KOPT-K1 (cell line): ENCODE results near the gene CDO1.
A peak's percentile ranks its signal among the peaks of the same experiment; 100 is the strongest.

Source experiments
- H3K27ac ChIP-seq: fragments of 200-600 bp; sonication (generic); 2 replicates; pipeline ENCODE4 v1.5.1; 2016; ENCODE audit warnings: antibody characterized with exemption, mild to moderate bottlenecking, low read depth, low read length; ENCODE audit not compliant: poor library complexity, severe bottlenecking
- H3K36me3 ChIP-seq: fragments of 200-600 bp; sonication (generic); 2 replicates; pipeline ENCODE4 v1.5.1; 2017; ENCODE audit warnings: antibody characterized with exemption, mild to moderate bottlenecking, low read length, moderate library complexity; ENCODE audit not compliant: insufficient read depth
- H3K9me3 ChIP-seq: fragments of 200-600 bp; sonication (generic); 2 replicates; pipeline ENCODE4 v1.5.1; 2017; ENCODE audit warnings: antibody characterized with exemption, low read length, mild to moderate bottlenecking; ENCODE audit not compliant: insufficient read depth, poor library complexity, severe bottlenecking

CDO1 gene

GRCh38 chr5:115816226-115817081 is at the start of gene CDO1:
Gene CDO1 (minus strand): TSS chr5:115816659. CDS start chr5:115816397, 262 bp downstream.
- Histone ChIP-seq H3K9me3 (peaks cover 18% of the 10 kb centered on the region), H3K27ac (no peak within 1 kb of the TSS), H3K36me3 (no peaks in the 10 kb centered on the region)

GRCh38 chr5:115859378-115859777 is 42.9 kb upstream of the CDO1 start:
- Histone ChIP-seq H3K36me3 (no peaks in the 10 kb centered on the region), H3K27ac (no peak overlapping the region), H3K9me3 (peaks cover 5% of the 10 kb centered on the region)

- Histone ChIP-seq H3K36me3 (no peaks in the 10 kb centered on the region), H3K9me3 (peaks cover 11% of the 10 kb centered on the region), H3K27ac (no peak overlapping the region)
Observed at GRCh38 chr5:115858396-115858795, 41.9 kb upstream of the CDO1 start.

DNA sequence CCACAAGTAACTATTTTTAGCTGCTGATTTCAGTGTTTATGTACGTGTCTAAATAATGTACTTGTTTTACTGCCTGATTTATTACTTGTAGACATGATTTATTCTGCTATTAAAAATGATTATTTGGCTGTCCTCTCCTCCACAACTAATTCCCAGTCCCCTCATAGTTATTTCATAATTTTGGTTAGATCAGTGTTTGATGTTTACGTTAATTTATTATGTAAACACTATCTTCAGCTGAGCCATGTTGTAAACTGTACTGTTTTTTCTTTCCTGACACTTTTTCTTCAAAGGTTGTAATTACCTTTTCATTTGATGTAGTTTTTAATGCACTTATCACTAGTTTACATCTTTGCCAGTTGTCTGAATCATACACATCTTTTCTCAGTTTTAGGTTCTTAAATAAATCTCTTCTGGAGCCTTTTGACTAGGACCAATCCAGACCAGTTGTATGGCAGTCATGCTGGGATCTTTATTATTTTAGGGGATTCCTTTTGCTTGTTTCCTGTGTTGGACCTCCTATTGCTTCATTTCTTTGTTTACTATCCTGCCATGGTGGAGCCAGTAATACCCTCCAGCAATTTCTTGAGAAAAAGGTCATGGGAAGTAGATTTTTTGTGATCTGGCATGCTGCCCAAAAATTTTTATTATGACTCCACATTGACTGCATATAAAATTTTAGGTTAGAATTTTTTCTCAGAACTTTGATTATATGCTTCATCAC is 41.3 kb upstream of the CDO1 start:
- peaks cover 14% of the 10 kb centered on the region for H3K9me3 ChIP-seq
- H3K27ac ChIP-seq, result no peak overlapping the region

GRCh38 chr5:115857057-115857479 is 40.6 kb upstream of the CDO1 start:
- no peak overlapping the region for H3K27ac ChIP-seq
- H3K9me3 ChIP-seq, result peaks cover 14% of the 10 kb centered on the region
- H3K36me3 ChIP-seq, result no peaks in the 10 kb centered on the region

More for the DNA sequence above, 41.3 kb upstream of the CDO1 start:
- no peaks in the 10 kb centered on the region for H3K36me3 ChIP-seq

- Histone ChIP-seq H3K36me3 (no peaks in the 10 kb centered on the region), H3K9me3 (peaks cover 14% of the 10 kb centered on the region), H3K27ac (no peak overlapping the region)
Observed at GRCh38 chr5:115855959-115856358, 39.5 kb upstream of the CDO1 start.

GRCh38 chr5:115854139-115854538 is 37.7 kb upstream of the CDO1 start:
- Histone ChIP-seq H3K9me3 (peaks cover 14% of the 10 kb centered on the region), H3K27ac (no peak overlapping the region), H3K36me3 (no peaks in the 10 kb centered on the region)

DNA sequence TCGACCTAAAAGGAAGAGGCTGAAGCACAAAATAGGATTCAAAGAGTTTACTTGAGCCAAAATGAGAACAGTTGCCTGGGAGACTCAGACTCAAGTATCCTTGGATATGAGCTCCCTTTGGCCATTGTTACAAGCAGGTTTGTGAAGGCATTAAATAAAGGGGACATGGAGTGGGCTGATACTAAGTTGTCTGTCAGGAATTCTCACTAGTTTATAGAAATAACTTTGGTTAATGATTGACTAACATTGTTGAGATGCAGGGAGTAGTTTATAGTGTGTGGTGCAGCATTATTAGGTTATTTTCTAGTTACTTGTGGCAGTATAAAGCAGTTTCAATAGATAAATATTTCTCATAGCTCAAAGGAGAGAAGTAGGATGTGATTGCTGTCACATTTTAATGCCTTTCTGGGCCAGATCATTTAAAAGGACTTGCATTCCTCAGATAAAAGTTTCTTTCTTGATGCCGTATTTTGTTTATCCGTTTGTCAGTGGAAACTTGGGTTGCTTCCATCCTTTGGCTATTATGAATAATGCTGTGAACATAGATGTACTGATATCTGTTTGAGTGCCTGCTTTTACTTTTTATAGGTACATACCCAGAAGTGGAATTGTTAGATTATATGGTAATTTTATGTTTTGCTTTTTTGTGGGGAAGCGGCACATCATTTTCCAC is 34.4 kb upstream of the CDO1 start:
- no peaks in the 10 kb centered on the region for H3K36me3 ChIP-seq
- no peak overlapping the region for H3K27ac ChIP-seq
- peaks cover 14% of the 10 kb centered on the region for H3K9me3 ChIP-seq

DNA sequence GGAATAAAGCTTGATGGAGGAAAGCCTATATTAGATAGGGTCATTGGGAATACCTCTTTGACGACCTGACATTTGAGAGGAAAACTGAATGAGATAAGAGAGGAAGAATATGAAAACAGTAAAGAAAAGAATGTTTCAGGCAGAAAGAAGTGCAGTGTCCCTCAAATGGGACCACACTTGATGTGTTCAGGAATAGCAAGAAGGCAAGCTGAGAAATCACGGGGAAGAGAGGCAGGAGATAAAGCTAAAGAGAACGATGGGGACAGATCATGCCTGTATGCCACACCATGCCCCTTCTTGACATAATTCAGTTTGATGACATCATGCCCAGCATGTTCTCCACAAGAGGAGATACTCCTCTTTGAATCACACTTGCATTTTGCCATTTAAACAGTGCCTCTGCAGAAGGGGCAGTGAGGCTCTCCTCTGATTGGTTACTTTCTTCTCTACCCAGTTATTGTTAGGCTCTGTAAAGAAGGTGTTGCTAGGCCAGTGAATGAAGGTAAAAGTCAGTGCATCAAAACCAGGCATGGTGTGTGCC is 32.9 kb upstream of the CDO1 start:
- H3K27ac ChIP-seq, result no peak overlapping the region

DNA sequence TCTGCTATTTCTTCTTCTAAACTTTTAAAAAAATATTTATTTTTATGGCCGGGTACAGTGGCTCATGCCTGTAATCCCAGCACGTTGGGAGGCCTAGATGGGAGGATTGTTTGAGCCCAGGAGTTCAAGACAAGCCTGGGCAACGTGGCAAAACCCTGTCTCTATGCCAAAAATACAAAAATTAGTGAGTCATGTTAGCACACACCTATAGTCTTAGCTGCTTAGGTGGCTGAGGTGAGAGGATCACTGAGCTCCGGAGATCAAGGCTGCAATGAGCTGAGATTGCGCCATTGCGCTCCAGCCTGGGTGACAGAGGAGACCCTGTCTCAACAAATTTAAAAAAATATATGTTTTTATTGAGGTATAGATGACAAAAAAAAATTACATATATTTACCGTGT is 30.8 kb upstream of the CDO1 start:
- no peaks in the 10 kb centered on the region for H3K9me3 ChIP-seq
- H3K36me3 ChIP-seq, result no peaks in the 10 kb centered on the region
- H3K27ac ChIP-seq, result no peak overlapping the region

More for the DNA sequence above, 32.9 kb upstream of the CDO1 start:
- no peaks in the 10 kb centered on the region for H3K36me3 ChIP-seq
- peaks cover 13% of the 10 kb centered on the region for H3K9me3 ChIP-seq

DNA sequence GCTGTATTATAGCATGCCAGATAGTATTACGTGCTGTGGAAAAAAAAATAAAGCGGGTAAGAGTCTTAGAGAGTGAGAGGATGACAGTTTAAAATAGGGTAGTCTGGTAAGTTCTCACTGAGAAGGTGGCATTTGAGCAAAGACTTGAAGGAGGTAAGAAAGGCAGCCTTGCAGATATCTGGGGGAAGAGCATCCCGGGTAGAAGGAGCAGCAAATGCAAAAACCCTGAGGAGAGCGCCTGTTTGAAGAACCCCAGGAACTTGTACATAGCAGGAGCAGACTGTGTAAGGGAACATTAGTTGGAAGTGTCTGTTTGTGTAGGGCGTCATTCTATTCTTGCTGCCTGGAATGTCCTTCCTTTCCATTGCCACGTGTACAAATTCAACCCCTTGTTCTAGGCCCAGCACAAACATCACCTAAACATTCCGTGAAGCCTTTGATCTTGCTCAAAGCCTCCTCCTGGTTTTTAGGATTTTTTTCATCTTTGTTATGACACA is 27.9 kb upstream of the CDO1 start:
- no peaks in the 10 kb centered on the region for H3K36me3 ChIP-seq
- H3K27ac ChIP-seq, result no peak overlapping the region
- H3K9me3 ChIP-seq, result no peaks in the 10 kb centered on the region

GRCh38 chr5:115843444-115844130 is 27.1 kb upstream of the CDO1 start:
- no peak overlapping the region for H3K27ac ChIP-seq
- no peaks in the 10 kb centered on the region for H3K9me3 ChIP-seq
- peaks cover 2% of the 10 kb centered on the region; the same call in 1 of the 2 replicates for H3K36me3 ChIP-seq

- Histone ChIP-seq H3K36me3 (peaks cover 8% of the 10 kb centered on the region), H3K27ac (peak overlapping the region; percentile 90), H3K9me3 (no peaks in the 10 kb centered on the region)
Observed at GRCh38 chr5:115842952-115843351, 26.5 kb upstream of the CDO1 start.
